ENCODE measurements around the gene MED16. TPM values are rescaled to one million over a fixed set of nuclear protein-coding genes. Genes with fewer than 3 reads are reported as not detected.

Gene MED16
- total RNA-seq, 6 donors from 2014 or later, result 33.5 to 110 (median 62.1) TPM

GRCh38 chr19:939922-940321 lies 46.9 kb upstream of the MED16 start:
- no peak for DNase-seq
- no peak for TF ChIP-seq CTCF (IDR thresholded peaks at IDR 0.05)
- TF ChIP-seq POLR2AphosphoS5 (IDR thresholded peaks at IDR 0.05), result no peak
- no peak for TF ChIP-seq POLR2A (IDR thresholded peaks at IDR 0.05)
- TF ChIP-seq EP300 (IDR thresholded peaks at IDR 0.05), result no peak
- H3K9me3 ChIP-seq, result no peaks in the 10 kb centered on the region
- 89 to 93% methylated on average over 3 to 7 of the region's 7 CpGs for WGBS, 2 donors
- peaks cover 0 to 7% (median 0%) of the 10 kb centered on the region in 4 donors for H3K36me3 ChIP-seq
- H3K4me3 ChIP-seq, result peak overlapping the region in 1 of 4 donors; percentile 44
- H3K4me1 ChIP-seq, result peaks cover 35 to 45% (median 39%) of the 10 kb centered on the region in 4 donors
- ATAC-seq (ENCODE audit: low FRiP score in 2 of 2), result no peak
- H3K27me3 ChIP-seq, result no peaks in the 10 kb centered on the region
- H3K27ac ChIP-seq, result peak overlapping the region; percentile 82 to 89 (median 84)

GRCh38 chr19:939439-939838 lies 46.5 kb upstream of the MED16 start:
- Histone ChIP-seq H3K36me3 (peaks cover 0 to 7% (median 0%) of the 10 kb centered on the region in 4 donors), H3K4me1 (peaks cover 40 to 50% (median 44%) of the 10 kb centered on the region in 4 donors), H3K27me3 (no peaks in the 10 kb centered on the region), H3K9me3 (no peaks in the 10 kb centered on the region), H3K4me3 (no peak overlapping the region), H3K27ac (peak overlapping the region in 1 of 4 donors; percentile 89)
- 84 to 90% methylated on average over 22 of the region's 22 CpGs for WGBS, 2 donors
- no peak for DNase-seq
- TF ChIP-seq CTCF (IDR thresholded peaks at IDR 0.05) (no peak), EP300 (IDR thresholded peaks at IDR 0.05) (no peak), POLR2AphosphoS5 (IDR thresholded peaks at IDR 0.05) (no peak), POLR2A (IDR thresholded peaks at IDR 0.05) (no peak)
- no peak for ATAC-seq (ENCODE audit: low FRiP score in 2 of 2)

- TF ChIP-seq POLR2AphosphoS5 (IDR thresholded peaks at IDR 0.05) (no peak), POLR2A (IDR thresholded peaks at IDR 0.05) (no peak), EP300 (IDR thresholded peaks at IDR 0.05) (no peak), CTCF (IDR thresholded peaks at IDR 0.05) (no peak)
- Histone ChIP-seq H3K4me1 (peaks cover 51 to 61% (median 55%) of the 10 kb centered on the region in 4 donors), H3K27me3 (no peaks in the 10 kb centered on the region)
These were observed 45.4 kb upstream of the MED16 start for GRCh38 chr19:938233-938923.

GRCh38 chr19:937259-937694 lies 44.3 kb upstream of the MED16 start:
- TF ChIP-seq POLR2A (IDR thresholded peaks at IDR 0.05), result no peak
- no peak for TF ChIP-seq EP300 (IDR thresholded peaks at IDR 0.05)
- no peak for TF ChIP-seq CTCF (IDR thresholded peaks at IDR 0.05)
- TF ChIP-seq POLR2AphosphoS5 (IDR thresholded peaks at IDR 0.05), result no peak
- ATAC-seq (ENCODE audit: low FRiP score in 2 of 2) (no peak), DNase-seq (no peak)
- Histone ChIP-seq H3K9me3 (no peaks in the 10 kb centered on the region), H3K36me3 (peaks cover 0 to 7% (median 0%) of the 10 kb centered on the region in 4 donors), H3K27ac (no peak overlapping the region), H3K4me1 (peaks cover 60 to 71% (median 65%) of the 10 kb centered on the region in 4 donors), H3K4me3 (no peak overlapping the region), H3K27me3 (no peaks in the 10 kb centered on the region)
- 86 to 91% methylated on average over 16 of the region's 16 CpGs for WGBS, 2 donors

More at GRCh38 chr19:938233-938923, 45.4 kb upstream of the MED16 start:
- no peaks in the 10 kb centered on the region for H3K9me3 ChIP-seq
- no peak for ATAC-seq (ENCODE audit: low FRiP score in 2 of 2)
- peak in 1 of 2 donors; percentile 59 for DNase-seq
- WGBS, 2 donors, result 89 to 90% methylated on average over 22 to 23 of the region's 23 CpGs
- peaks cover 0 to 7% (median 0%) of the 10 kb centered on the region in 4 donors for H3K36me3 ChIP-seq
- no peak overlapping the region for H3K27ac ChIP-seq
- no peak overlapping the region for H3K4me3 ChIP-seq
